Spinal cord (tissue), 10 donors: ENCODE measurements around the gene SBNO1. TPM values are rescaled to one million over a fixed set of nuclear protein-coding genes. Genes with fewer than 3 reads are reported as not detected.
"Not testable (repeated sequence)": the region's sequence is repeated elsewhere in the genome, so short reads cannot be mapped to it uniquely, and the experiment has no call there.

Source experiments
- DNase-seq, 6 donors: peaks; one replicate each; pipeline versions ENCODE4 v3.0.0 to v3.0.0-alpha.2; 2013 to 2015; ENCODE audit warnings: low spot score in 6 of 6, low read depth in 4 of 6
- H3K27ac ChIP-seq: one replicate; pipeline ENCODE4 v1.5.1; 2013; ENCODE audit warnings: low read depth, low read length, control low read depth
- H3K27me3 ChIP-seq: one replicate; pipeline ENCODE4 v1.6.1; 2013; ENCODE audit warnings: low read length; ENCODE audit not compliant: control insufficient read depth, insufficient read depth
- H3K36me3 ChIP-seq: one replicate; pipeline ENCODE4 v1.6.1; 2013; ENCODE audit warnings: low read length; ENCODE audit not compliant: control insufficient read depth, insufficient read depth
- H3K4me1 ChIP-seq: one replicate; pipeline ENCODE4 v1.6.1; 2013; ENCODE audit warnings: low read length; ENCODE audit not compliant: control insufficient read depth, insufficient read depth
- H3K4me3 ChIP-seq: one replicate; pipeline ENCODE4 v1.5.1; 2013; ENCODE audit warnings: low read depth, low read length, control low read depth
- H3K9me3 ChIP-seq: one replicate; pipeline ENCODE4 v1.6.1; 2013; ENCODE audit warnings: low read length; ENCODE audit not compliant: control insufficient read depth, insufficient read depth
- WGBS: methylation state at CpG from one replicate; pipeline ENCODE4 v1.1.5; 2013; ENCODE audit warnings: missing lambda C conversion rate; ENCODE audit not compliant: insufficient coverage; 5-methylcytosine and 5-hydroxymethylcytosine counted together
- polyA plus RNA-seq, 2 donors: library from polyadenylated mRNA; unstranded; fragments of 120-200 nt; gene quantifications; one replicate each; pipeline ENCODE4 v1.2.1, GENCODE V29; 2013; ENCODE audit not compliant: insufficient read length in 2 of 2
- total RNA-seq, 2 donors: library from RNA; depleted of rRNA in 1 of 2; stranded (reverse); fragments of 120-200 nt in 1 of 2; fragments of >200 nt in 1 of 2; gene quantifications; one replicate each; pipeline versions ENCODE4 v1.2.3 to v1.2.4, GENCODE V29; 2013 to 2014
- donor health status: healthy.

SBNO1 gene
- total and polyA plus RNA-seq, 4 donors: 15.0 to 28.0 (median 23.4) TPM

DNA sequence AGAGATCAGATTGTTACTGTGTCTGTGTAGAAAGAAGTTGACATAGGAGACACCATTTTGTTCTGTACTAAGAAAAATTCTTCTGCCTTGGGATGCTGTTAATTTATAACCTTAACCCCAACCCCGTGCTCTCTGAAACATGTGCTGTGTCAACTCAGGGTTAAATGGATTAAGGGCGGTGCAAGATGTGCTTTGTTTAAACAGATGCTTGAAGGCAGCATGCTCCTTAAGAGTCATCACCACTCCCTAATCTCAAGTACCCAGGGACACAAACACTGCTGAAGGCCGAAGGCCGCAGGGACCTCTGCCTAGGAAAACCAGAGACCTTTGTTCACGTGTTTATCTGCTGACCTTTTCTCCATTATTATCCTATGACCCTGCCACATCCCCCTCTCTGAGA is 7.8 kb upstream of the SBNO1 start:
- not testable (repeated sequence) for H3K27me3 ChIP-seq, H3K4me1 ChIP-seq, H3K9me3 ChIP-seq, DNase-seq, H3K27ac ChIP-seq, H3K4me3 ChIP-seq, H3K36me3 ChIP-seq
- no CpG with 5 or more reads among the region's 5 CpGs for WGBS

- H3K36me3 ChIP-seq, H3K4me1 ChIP-seq, DNase-seq, H3K27ac ChIP-seq, H3K4me3 ChIP-seq, H3K9me3 ChIP-seq, H3K27me3 ChIP-seq: not testable (repeated sequence)
- 89% methylated on average over 33 of the region's 48 CpGs for WGBS
Observed at GRCh38 chr12:123371667-123372368, 7.2 kb upstream of the SBNO1 start.

GRCh38 chr12:123369229-123369628 is 4.6 kb upstream of the SBNO1 start:
- Histone ChIP-seq H3K4me1 (peaks cover 11% of the 10 kb centered on the region), H3K9me3 (no peaks in the 10 kb centered on the region), H3K27me3 (no peaks in the 10 kb centered on the region), H3K27ac (no peak overlapping the region), H3K36me3 (no peaks in the 10 kb centered on the region), H3K4me3 (no peak overlapping the region)
- 89% methylated on average over 3 of the region's 5 CpGs for WGBS
- no peak for DNase-seq

GRCh38 chr12:123368431-123368830 is 3.8 kb upstream of the SBNO1 start:
- 100% methylated on average over 2 of the region's 7 CpGs for WGBS
- not testable (repeated sequence) for H3K36me3 ChIP-seq, DNase-seq, H3K27ac ChIP-seq, H3K4me3 ChIP-seq, H3K27me3 ChIP-seq, H3K9me3 ChIP-seq
- peaks cover 11% of the 10 kb centered on the region for H3K4me1 ChIP-seq

DNA sequence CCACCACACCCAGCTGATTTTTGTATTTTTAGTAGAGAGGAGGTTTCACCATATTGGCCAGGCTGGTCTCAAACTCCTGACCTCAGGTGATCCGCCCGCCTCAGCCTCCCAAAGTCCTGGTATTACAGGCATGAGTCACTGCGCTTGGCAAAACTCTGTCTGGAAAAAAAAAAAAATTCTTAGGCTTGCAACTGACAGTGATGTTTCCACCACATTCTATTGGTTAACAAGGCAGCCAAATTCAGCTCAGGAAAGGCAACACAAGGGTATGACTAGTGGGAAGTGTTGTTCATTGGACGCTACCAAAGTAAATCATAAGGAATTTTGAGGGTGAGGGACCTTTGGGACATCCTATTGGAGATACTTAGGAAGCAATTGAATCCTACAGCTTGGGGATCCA is 2.9 kb upstream of the SBNO1 start:
- Histone ChIP-seq H3K36me3 (no peaks in the 10 kb centered on the region), H3K27ac (no peak overlapping the region), H3K27me3 (no peaks in the 10 kb centered on the region), H3K4me1 (peaks cover 16% of the 10 kb centered on the region), H3K4me3 (no peak overlapping the region), H3K9me3 (no peaks in the 10 kb centered on the region)
- DNase-seq: no peak
- 93% methylated on average over 3 of the region's 4 CpGs for WGBS

DNA sequence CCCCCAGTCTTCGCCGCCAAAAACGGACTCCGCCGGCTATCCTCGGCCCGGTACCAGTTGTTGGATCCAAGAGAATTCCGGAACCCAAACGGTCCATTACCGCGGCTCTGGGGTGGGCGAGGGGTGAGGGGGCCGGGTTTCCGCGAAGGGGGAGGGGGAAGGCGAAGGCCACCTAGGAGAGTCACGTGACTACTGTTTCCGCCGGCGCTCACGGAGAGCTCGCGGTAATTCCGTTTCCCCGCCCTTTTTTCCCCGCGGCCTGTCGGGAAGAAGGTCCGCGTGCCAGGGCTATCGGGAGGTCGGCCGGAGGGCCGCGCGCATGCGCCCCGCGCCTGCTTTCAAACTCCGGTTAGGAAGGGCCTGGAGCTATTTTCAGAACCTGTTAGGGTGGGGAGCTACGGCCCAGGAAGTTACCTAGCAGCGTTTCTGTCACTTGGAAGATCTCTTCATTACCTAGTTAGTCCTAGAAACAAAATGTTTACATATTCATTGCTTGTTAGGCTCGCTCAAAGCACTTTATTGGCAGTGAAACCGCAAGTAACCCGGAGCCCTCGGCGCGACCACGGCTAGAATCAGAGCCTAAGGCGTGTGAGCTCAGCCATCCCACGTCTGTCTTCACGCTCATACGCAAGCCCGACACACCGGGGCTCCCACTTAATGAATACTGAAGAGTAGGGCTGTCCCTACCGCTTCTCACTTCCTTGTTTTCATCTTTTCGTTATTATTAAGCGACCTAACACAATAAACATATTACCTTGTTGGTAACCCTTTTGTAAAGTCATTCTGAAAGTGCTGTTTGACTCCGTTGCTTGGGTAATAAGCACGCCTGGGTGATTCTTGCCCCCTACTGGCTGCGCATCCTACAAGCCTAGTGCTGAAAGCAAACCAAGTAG is 624 bp upstream of the SBNO1 start:
- WGBS: 0% methylated on average over 40 of the region's 61 CpGs
- H3K27me3 ChIP-seq: no peaks in the 10 kb centered on the region
- peaks cover 5% of the 10 kb centered on the region for H3K36me3 ChIP-seq
- peaks cover 19% of the 10 kb centered on the region for H3K4me1 ChIP-seq
- peak; percentile 90 to 100 (median 98) for DNase-seq
- peak overlapping the region; percentile 69 for H3K4me3 ChIP-seq
- no peaks in the 10 kb centered on the region for H3K9me3 ChIP-seq
- H3K27ac ChIP-seq: peak overlapping the region; percentile 98

GRCh38 chr12:123363740-123364531 is 711 bp downstream of the SBNO1 start:
- H3K27me3 ChIP-seq: no peaks in the 10 kb centered on the region

DNA sequence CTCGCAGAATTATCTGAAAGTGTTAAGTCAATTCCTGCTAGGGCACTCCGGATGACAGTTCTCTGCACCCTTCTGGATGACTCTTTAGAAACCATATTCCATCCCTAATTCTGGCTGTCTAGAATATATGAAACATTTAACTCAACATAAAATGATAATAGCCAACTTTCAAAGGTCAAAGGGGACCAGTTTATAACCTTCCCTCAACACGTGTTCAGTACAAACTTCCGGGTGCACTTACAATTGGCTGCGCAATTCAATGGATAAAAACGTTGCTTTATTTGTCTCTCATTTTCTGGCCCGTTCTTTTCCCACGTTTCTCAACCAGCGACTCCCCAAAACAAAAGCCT is 1.3 kb downstream of the SBNO1 start:
- WGBS: 0% methylated on average over 4 of the region's 9 CpGs
- Histone ChIP-seq H3K4me1 (peaks cover 19% of the 10 kb centered on the region), H3K36me3 (peaks cover 6% of the 10 kb centered on the region), H3K27me3 (no peaks in the 10 kb centered on the region), H3K27ac (peak overlapping the region; percentile 10), H3K9me3 (no peaks in the 10 kb centered on the region), H3K4me3 (peak overlapping the region; percentile 69)
- no peak for DNase-seq

More at GRCh38 chr12:123363740-123364531, 711 bp downstream of the SBNO1 start:
- Histone ChIP-seq H3K36me3 (peaks cover 6% of the 10 kb centered on the region), H3K9me3 (no peaks in the 10 kb centered on the region), H3K4me3 (peak overlapping the region; percentile 69), H3K4me1 (peaks cover 19% of the 10 kb centered on the region), H3K27ac (peak overlapping the region; percentile 10)
- under 1% methylated on average over 56 of the region's 62 CpGs for WGBS
- peak in 2 of 6 donors; percentile 22 to 42 for DNase-seq

DNA sequence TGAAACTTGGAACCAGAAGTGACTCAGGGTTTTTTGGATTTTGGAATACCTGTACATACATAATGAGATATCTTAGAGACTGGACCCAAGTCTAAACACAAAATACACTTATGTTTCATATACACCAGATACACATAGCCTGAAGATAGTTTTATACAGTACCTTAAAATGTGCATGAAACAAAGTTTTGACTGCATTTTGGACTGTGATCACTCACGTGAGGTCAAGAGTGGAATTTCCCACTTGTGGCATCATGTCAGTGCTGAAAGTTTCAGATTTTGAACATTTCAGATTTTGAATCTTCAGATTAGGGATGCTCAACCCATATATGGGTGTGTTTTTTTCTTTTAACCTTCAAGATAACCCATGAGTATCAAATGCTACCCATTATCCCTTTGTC is 6.6 kb downstream of the SBNO1 start:
- Histone ChIP-seq H3K4me3 (no peak overlapping the region), H3K4me1 (peaks cover 8% of the 10 kb centered on the region), H3K36me3 (peaks cover 9% of the 10 kb centered on the region), H3K27me3 (no peaks in the 10 kb centered on the region), H3K9me3 (no peaks in the 10 kb centered on the region), H3K27ac (no peak overlapping the region)
- no peak for DNase-seq
- no CpG with 5 or more reads among the region's 1 CpG for WGBS
